ENCODE results near the gene MANEAL. TPM values are rescaled to one million over a fixed set of nuclear protein-coding genes. Genes with fewer than 3 reads are reported as not detected.

The MANEAL gene
- 10 to 100 TPM in 1 of 2 donors, 1 to 10 TPM in 1; 8.8 to 11.2 TPM for total RNA-seq

- intact Hi-C loops (cut with DNase I) = no loop called here
- H3K27me3 ChIP-seq (replicated peaks; ENCODE audit: insufficient read depth) = no peaks in the 10 kb centered on the region
- H3K9me3 ChIP-seq = no peaks in the 10 kb centered on the region
- peak within 1 kb of the TSS; percentile 40 to 54 for H3K4me3 ChIP-seq
- under 1% methylated on average over 38 of the region's 82 CpGs for WGBS
- peaks cover 3% of the 10 kb centered on the region for H3K4me1 ChIP-seq (replicated peaks)
- DNase-seq (ENCODE audit: low spot score) = peak; percentile 13
- no peak for TF ChIP-seq POLR2AphosphoS5 (IDR thresholded peaks at IDR 0.05)
- no peaks in the 10 kb centered on the region for H3K36me3 ChIP-seq
- no peak within 1 kb of the TSS for H3K27ac ChIP-seq
Observed at GRCh38 chr1:37793773-37794371, at the start of gene MANEAL. MANEAL (plus strand) TSS chr1:37793847; CDS start chr1:37794183, 336 bp downstream.

GRCh38 chr1:37746806-37747205 lies 46.8 kb upstream of the MANEAL start:
- TF ChIP-seq POLR2AphosphoS5 (IDR thresholded peaks at IDR 0.05) (no peak), CTCF (IDR thresholded peaks at IDR 0.05) (no peak)
- no peaks in the 10 kb centered on the region for H3K27me3 ChIP-seq (replicated peaks; ENCODE audit: insufficient read depth)
- H3K27ac ChIP-seq = no peak overlapping the region
- no peaks in the 10 kb centered on the region for H3K4me1 ChIP-seq (replicated peaks)
- no peak overlapping the region for H3K4me3 ChIP-seq
- 89% methylated on average over 3 of the region's 3 CpGs for whole genome bisulfite sequencing
- H3K36me3 ChIP-seq = no peaks in the 10 kb centered on the region
- no peak for DNase-seq (ENCODE audit: low spot score)
- no peaks in the 10 kb centered on the region for H3K9me3 ChIP-seq
- intact Hi-C loops (cut with DNase I) = no loop called here

- intact Hi-C loops (cut with DNase I) = no loop called here
- no peak for TF ChIP-seq POLR2AphosphoS5 (IDR thresholded peaks at IDR 0.05)
- TF ChIP-seq CTCF (IDR thresholded peaks at IDR 0.05) = no peak
- TF ChIP-seq POLR2A (IDR thresholded peaks at IDR 0.05) = no peak
- no peak overlapping the region for H3K4me3 ChIP-seq
- H3K27me3 ChIP-seq (replicated peaks; ENCODE audit: insufficient read depth) = peaks cover 4% of the 10 kb centered on the region
- H3K4me1 ChIP-seq (replicated peaks) = no peaks in the 10 kb centered on the region
- 96% methylated on average over 1 of the region's 1 CpG for WGBS
- H3K36me3 ChIP-seq = no peaks in the 10 kb centered on the region
- H3K27ac ChIP-seq = no peak overlapping the region
- no peak for DNase-seq (ENCODE audit: low spot score)
- H3K9me3 ChIP-seq = no peaks in the 10 kb centered on the region
Observed at GRCh38 chr1:37748565-37748964, 45.1 kb upstream of the MANEAL start.

- no peak for DNase-seq (ENCODE audit: low spot score)
- Histone ChIP-seq H3K27ac (no peak overlapping the region), H3K9me3 (no peaks in the 10 kb centered on the region), H3K4me1 (replicated peaks) (no peaks in the 10 kb centered on the region), H3K27me3 (replicated peaks; ENCODE audit: insufficient read depth) (peaks cover 8% of the 10 kb centered on the region), H3K4me3 (peak overlapping the region; percentile 27 to 37), H3K36me3 (no peaks in the 10 kb centered on the region)
- 20% methylated on average over 11 of the region's 11 CpGs for WGBS
- intact Hi-C loops (cut with DNase I) = no loop called here
- TF ChIP-seq CTCF (IDR thresholded peaks at IDR 0.05) = no peak
- TF ChIP-seq POLR2A (IDR thresholded peaks at IDR 0.05) = no peak
- no peak for TF ChIP-seq POLR2AphosphoS5 (IDR thresholded peaks at IDR 0.05)
Observed at GRCh38 chr1:37752213-37752582, 41.4 kb upstream of the MANEAL start.

- WGBS = under 1% methylated on average over 76 of the region's 105 CpGs
- TF ChIP-seq POLR2A (IDR thresholded peaks at IDR 0.05) (no peak), POLR2AphosphoS5 (IDR thresholded peaks at IDR 0.05) (no peak), CTCF (IDR thresholded peaks at IDR 0.05) (no peak)
- no peaks in the 10 kb centered on the region for H3K9me3 ChIP-seq
- no peak overlapping the region for H3K27ac ChIP-seq
- H3K27me3 ChIP-seq (replicated peaks; ENCODE audit: insufficient read depth) = peaks cover 8% of the 10 kb centered on the region
- H3K36me3 ChIP-seq = no peaks in the 10 kb centered on the region
- peak overlapping the region; percentile 27 to 37 for H3K4me3 ChIP-seq
- intact Hi-C loops (cut with DNase I) = no loop called here
- H3K4me1 ChIP-seq (replicated peaks) = no peaks in the 10 kb centered on the region
- no peak for DNase-seq (ENCODE audit: low spot score)
Observed at GRCh38 chr1:37752583-37753471, 40.8 kb upstream of the MANEAL start.
